Activated T-cell treated with anti-CD3 and anti-CD28 coated beads, Interleukin-2, amount 50 U/mL, for 4 hours (primary cell): ENCODE measurements around the gene SLC9A3. TPM values are rescaled to one million over a fixed set of nuclear protein-coding genes. Genes with fewer than 3 reads are reported as not detected.
"Not testable (repeated sequence)": the region's sequence is repeated elsewhere in the genome, so short reads cannot be mapped to it uniquely, and the experiment has no call there.

ENCODE experiments used
- ATAC-seq, 2 donors: fragments of 200-7000 bp; cut with Tn5 transposase; one replicate each; pipeline ENCODE4 v1.10.0; 2021
- DNase-seq: peaks from one replicate; pipeline ENCODE4 v3.0.0-alpha.2; 2020
- H3K27me3 Mint-ChIP-seq: one replicate; pipeline ENCODE4 v1.8.0; 2021; ENCODE audit warnings: low read depth, mixed read lengths
- H3K36me3 Mint-ChIP-seq: one replicate; pipeline ENCODE4 v1.8.0; 2022; ENCODE audit warnings: mixed read lengths; ENCODE audit not compliant: insufficient read depth
- H3K4me1 Mint-ChIP-seq: one replicate; pipeline ENCODE4 v1.8.0; 2021; ENCODE audit warnings: low read depth, mixed read lengths
- H3K4me3 Mint-ChIP-seq: one replicate; pipeline ENCODE4 v1.8.0; 2021; ENCODE audit warnings: mild to moderate bottlenecking, moderate library complexity, mixed read lengths
- H3K9me3 Mint-ChIP-seq: one replicate; pipeline ENCODE4 v1.8.0; 2021; ENCODE audit warnings: mixed read lengths
- total RNA-seq, 3 donors: library from RNA; stranded (reverse); gene quantifications; one replicate each; pipeline ENCODE4 v1.2.1, GENCODE V29; 2021

SLC9A3 gene
- total RNA-seq, 3 donors from 2014 or later: 3.4 to 4.9 (median 3.5) TPM

GRCh38 chr5:479566-480319, 44.5 kb downstream of the SLC9A3 start:
- DNase-seq (no peak), ATAC-seq (no peak)
- peaks cover 20% of the 10 kb centered on the region for H3K27me3 Mint-ChIP-seq
- H3K9me3 Mint-ChIP-seq: no peaks in the 10 kb centered on the region
- H3K4me1 Mint-ChIP-seq: no peaks in the 10 kb centered on the region
- no peaks in the 10 kb centered on the region for H3K36me3 Mint-ChIP-seq
- no peak overlapping the region for H3K4me3 Mint-ChIP-seq

GRCh38 chr5:478982-479535, 45.2 kb downstream of the SLC9A3 start:
- Mint-ChIP-seq H3K4me1 (no peaks in the 10 kb centered on the region), H3K9me3 (no peaks in the 10 kb centered on the region), H3K4me3 (no peak overlapping the region), H3K27me3 (peaks cover 20% of the 10 kb centered on the region), H3K36me3 (no peaks in the 10 kb centered on the region)
- ATAC-seq: no peak
- no peak for DNase-seq

- DNase-seq (no peak), ATAC-seq (no peak)
- no peaks in the 10 kb centered on the region for H3K4me1 Mint-ChIP-seq
- H3K9me3 Mint-ChIP-seq: no peaks in the 10 kb centered on the region
- peaks cover 20% of the 10 kb centered on the region for H3K27me3 Mint-ChIP-seq
- H3K4me3 Mint-ChIP-seq: no peak overlapping the region
- H3K36me3 Mint-ChIP-seq: no peaks in the 10 kb centered on the region
Measured at GRCh38 chr5:478369-478981, 45.8 kb downstream of the SLC9A3 start.

GRCh38 chr5:477871-478270, 46.4 kb downstream of the SLC9A3 start:
- no peak for ATAC-seq
- H3K27me3 Mint-ChIP-seq: peaks cover 17% of the 10 kb centered on the region
- H3K36me3 Mint-ChIP-seq: no peaks in the 10 kb centered on the region
- no peak overlapping the region for H3K4me3 Mint-ChIP-seq
- H3K9me3 Mint-ChIP-seq: no peaks in the 10 kb centered on the region
- no peak for DNase-seq
- no peaks in the 10 kb centered on the region for H3K4me1 Mint-ChIP-seq

GRCh38 chr5:477247-477646, 47.0 kb downstream of the SLC9A3 start:
- ATAC-seq (no peak), DNase-seq (no peak)
- Mint-ChIP-seq H3K4me1 (no peaks in the 10 kb centered on the region), H3K9me3 (no peaks in the 10 kb centered on the region), H3K36me3 (no peaks in the 10 kb centered on the region), H3K27me3 (peaks cover 16% of the 10 kb centered on the region), H3K4me3 (no peak overlapping the region)

GRCh38 chr5:476814-477175, 47.5 kb downstream of the SLC9A3 start:
- ATAC-seq (no peak), DNase-seq (no peak)
- H3K9me3 Mint-ChIP-seq: no peaks in the 10 kb centered on the region
- peaks cover 2% of the 10 kb centered on the region for H3K36me3 Mint-ChIP-seq
- peaks cover 2% of the 10 kb centered on the region for H3K4me1 Mint-ChIP-seq
- peaks cover 16% of the 10 kb centered on the region for H3K27me3 Mint-ChIP-seq
- H3K4me3 Mint-ChIP-seq: no peak overlapping the region

GRCh38 chr5:476102-476813, 48.0 kb downstream of the SLC9A3 start:
- H3K4me1 Mint-ChIP-seq: peaks cover 8% of the 10 kb centered on the region
- ATAC-seq (no peak), DNase-seq (no peak)
- no peak overlapping the region for H3K4me3 Mint-ChIP-seq
- peaks cover 14% of the 10 kb centered on the region for H3K27me3 Mint-ChIP-seq
- H3K9me3 Mint-ChIP-seq: no peaks in the 10 kb centered on the region
- H3K36me3 Mint-ChIP-seq: peaks cover 4% of the 10 kb centered on the region

GRCh38 chr5:475704-476101, 48.5 kb downstream of the SLC9A3 start:
- Mint-ChIP-seq H3K36me3 (peaks cover 7% of the 10 kb centered on the region), H3K9me3 (no peaks in the 10 kb centered on the region), H3K27me3 (peaks cover 12% of the 10 kb centered on the region), H3K4me3 (peak overlapping the region; percentile 66), H3K4me1 (peaks cover 13% of the 10 kb centered on the region)
- no peak for DNase-seq
- ATAC-seq: no peak

- Mint-ChIP-seq H3K27me3 (peaks cover 12% of the 10 kb centered on the region), H3K9me3 (no peaks in the 10 kb centered on the region), H3K4me1 (peaks cover 16% of the 10 kb centered on the region), H3K4me3 (peak overlapping the region; percentile 76), H3K36me3 (peaks cover 9% of the 10 kb centered on the region)
- ATAC-seq (no peak), DNase-seq (no peak)
Measured at GRCh38 chr5:474840-475661, 49.2 kb downstream of the SLC9A3 start.

GRCh38 chr5:474232-474839, 49.9 kb downstream of the SLC9A3 start:
- peaks cover 12% of the 10 kb centered on the region for H3K27me3 Mint-ChIP-seq
- not testable (repeated sequence) for DNase-seq, ATAC-seq, H3K9me3 Mint-ChIP-seq
- peak overlapping the region; percentile 89 for H3K4me3 Mint-ChIP-seq
- H3K36me3 Mint-ChIP-seq: peaks cover 11% of the 10 kb centered on the region
- H3K4me1 Mint-ChIP-seq: peaks cover 18% of the 10 kb centered on the region

GRCh38 chr5:473551-474192, 50.6 kb downstream of the SLC9A3 start:
- peak; percentile 17 for DNase-seq
- peaks cover 11% of the 10 kb centered on the region for H3K36me3 Mint-ChIP-seq
- peaks cover 18% of the 10 kb centered on the region for H3K4me1 Mint-ChIP-seq
- no peaks in the 10 kb centered on the region for H3K9me3 Mint-ChIP-seq
- ATAC-seq: peak; percentile 9 to 12
- peaks cover 11% of the 10 kb centered on the region for H3K27me3 Mint-ChIP-seq
- peak overlapping the region; percentile 89 for H3K4me3 Mint-ChIP-seq

- DNase-seq (peak; percentile 89), ATAC-seq (peak; percentile 88)
- Mint-ChIP-seq H3K9me3 (no peaks in the 10 kb centered on the region), H3K36me3 (peaks cover 11% of the 10 kb centered on the region), H3K27me3 (peaks cover 10% of the 10 kb centered on the region), H3K4me3 (peak overlapping the region; percentile 82), H3K4me1 (peaks cover 18% of the 10 kb centered on the region)
Measured at GRCh38 chr5:472656-473550, 51.3 kb downstream of the SLC9A3 start.
